Spleen (tissue), 11 donors: Measurements from ENCODE around the gene HPSE2. TPM values are rescaled to one million over a fixed set of nuclear protein-coding genes. Genes with fewer than 3 reads are reported as not detected.

Source experiments
- DNase-seq: peaks from one replicate; pipeline ENCODE4 v3.0.0-alpha.2; 2020
- H3K27ac ChIP-seq, 8 donors: fragments of 200-600 bp; sonication (generic) in 7 of 8; 1 replicate in 4 of 8; 2 replicates in 4 of 8; pipeline versions ENCODE4 v1.5.0 to v1.8.0; 2016 to 2021; ENCODE audit warnings: inconsistent platforms in 4 of 8, mild to moderate bottlenecking in 4 of 8, moderate library complexity in 1 of 8
- H3K27me3 ChIP-seq, 7 donors: fragments of 200-600 bp; sonication (generic) in 6 of 7; replicated peaks in 1 of 7; 1 replicate in 4 of 7; 2 replicates in 3 of 7; pipeline versions ENCODE4 v1.5.0 to v1.8.0; 2016 to 2021; ENCODE audit warnings: inconsistent platforms in 3 of 7, mild to moderate bottlenecking in 1 of 7
- H3K36me3 ChIP-seq, 6 donors: fragments of 200-600 bp; sonication (generic) in 5 of 6; 1 replicate in 4 of 6; 2 replicates in 2 of 6; pipeline versions ENCODE4 v1.5.0 to v1.8.0; 2016 to 2021; ENCODE audit warnings: inconsistent platforms in 2 of 6
- H3K4me1 ChIP-seq, 6 donors: fragments of 200-600 bp; sonication (generic) in 5 of 6; 1 replicate in 3 of 6; 2 replicates in 3 of 6; pipeline versions ENCODE4 v1.5.0 to v1.8.0; 2016 to 2021; ENCODE audit warnings: inconsistent platforms in 3 of 6
- H3K4me3 ChIP-seq, 8 donors: fragments of 200-600 bp; sonication (generic) in 7 of 8; 1 replicate in 4 of 8; 2 replicates in 4 of 8; pipeline versions ENCODE4 v1.5.0 to v1.8.0; 2016 to 2021; ENCODE audit warnings: inconsistent platforms in 4 of 8, mild to moderate bottlenecking in 4 of 8, moderate library complexity in 2 of 8
- H3K9me3 ChIP-seq, 8 donors: fragments of 200-600 bp; sonication (generic) in 7 of 8; 1 replicate in 4 of 8; 2 replicates in 4 of 8; pipeline versions ENCODE4 v1.5.0 to v1.8.0; 2016 to 2021; ENCODE audit warnings: inconsistent platforms in 4 of 8
- POLR2A ChIP-seq, 3 donors: fragments of 450-650 bp; IDR thresholded peaks; one replicate each; pipeline ENCODE4 v1.5.1; 2017; ENCODE audit warnings: antibody characterized with exemption in 3 of 3, mild to moderate bottlenecking in 1 of 3
- POLR2AphosphoS5 ChIP-seq, 3 donors: sonication (generic); formaldehyde crosslinking; IDR thresholded peaks; one replicate each; pipeline ENCODE4 v1.5.1; 2017; ENCODE audit warnings: antibody characterized with exemption in 3 of 3
- WGBS, 5 donors: extraction: QIAGEN DNeasy Blood & Tissue Kit in 3 of 5; methylation state at CpG; one replicate each; pipeline versions ENCODE4 v1.1.5 to v1.1.7; 2013 to 2018; 5-methylcytosine and 5-hydroxymethylcytosine counted together
- intact Hi-C: fragments of 100-400 bp; cut with DNase I; formaldehyde crosslinking; loops from one replicate; pipeline ENCODE4 v1.15.0; 2023; ENCODE audit warnings: low total_unique reads
- polyA plus RNA-seq, 3 donors: library from polyadenylated mRNA; stranded (reverse); fragments of 200-250 nt; gene quantifications; one replicate each; pipeline ENCODE4 v1.2.1, GENCODE V29; 2013
- total RNA-seq, 7 donors: library from RNA; depleted of rRNA in 3 of 7; stranded (reverse); fragments of >200 nt in 3 of 7; fragmentation: NEBNext Ultra II Directional in 4 of 7; extraction: Animal tissue kit (Norgen Biotek cat#: 25700) in 4 of 7; gene quantifications; one replicate each; pipeline versions ENCODE4 v1.1.0 to v1.2.1, GENCODE V29; 2016 to 2021
- TF ChIP-seq, protein P1 (sequence below), 11 experiments: fragments of 200-600 bp in 7 of 11; fragments of 450-650 bp in 4 of 11; sonication (generic) in 4 of 11; IDR thresholded peaks in 8 of 11; conservative IDR thresholded peaks in 3 of 11; 1 replicate in 7 of 11; 2 replicates in 4 of 11; pipeline versions ENCODE4 v1.4.0 to v1.8.0; 2016 to 2021; ENCODE audit warnings: antibody characterized with exemption in 11 of 11, inconsistent platforms in 4 of 11, mild to moderate bottlenecking in 1 of 11
- donor health status: healthy with polysubstance abuse.
- donor health status: DM: no; HTN: no; CAD: no; lungs with moderate emphysema.
- donor health status: DM: no; HTN: no; CAD: no.
- donor health status: Bipolar disorder and iron deficiency.
- donor health status: healthy.
- donor health status: DM: no; HTN: no; CAD: no.
- donor health status: DM: yes; HTN: yes; CAD: no.

The HPSE2 gene
- total and polyA plus RNA-seq, 10 donors: 0.02 to 0.64 (median 0.03) TPM; not detected in 5

DNA sequence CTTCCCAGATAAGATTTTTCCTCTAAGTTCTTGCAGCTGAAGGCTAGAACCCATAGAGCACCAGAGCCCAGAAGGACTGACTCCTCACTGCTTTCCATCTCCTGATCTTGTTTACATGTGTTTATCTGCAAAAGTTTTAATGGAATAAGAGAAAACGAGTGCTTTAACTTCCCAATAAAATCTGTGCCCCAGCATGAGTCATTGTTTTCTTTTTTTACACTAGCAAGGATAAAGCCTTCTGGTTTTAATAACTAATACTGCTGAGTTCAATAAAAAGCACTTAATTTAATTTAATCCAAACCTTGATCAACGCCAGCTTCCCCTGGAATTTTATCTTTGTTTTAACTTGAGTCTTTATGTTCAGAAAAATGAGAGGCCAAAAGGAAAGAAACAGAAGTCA lies 227.6 kb downstream of the HPSE2 start:
- H3K27ac ChIP-seq: no peak overlapping the region
- H3K4me3 ChIP-seq: no peak overlapping the region
- DNase-seq: no peak
- 46 to 64% (median 62%) methylated on average over 2 of the region's 2 CpGs for WGBS, 5 donors
- H3K4me1 ChIP-seq: no peaks in the 10 kb centered on the region
- intact Hi-C loops: no loop called here
- peaks cover 0 to 5% (median 0%) of the 10 kb centered on the region in 7 donors for H3K27me3 ChIP-seq
- TF ChIP-seq POLR2A (IDR thresholded peaks at IDR 0.05) (no peak), POLR2AphosphoS5 (IDR thresholded peaks at IDR 0.05) (no peak)
- TF ChIP-seq, protein P1, sequence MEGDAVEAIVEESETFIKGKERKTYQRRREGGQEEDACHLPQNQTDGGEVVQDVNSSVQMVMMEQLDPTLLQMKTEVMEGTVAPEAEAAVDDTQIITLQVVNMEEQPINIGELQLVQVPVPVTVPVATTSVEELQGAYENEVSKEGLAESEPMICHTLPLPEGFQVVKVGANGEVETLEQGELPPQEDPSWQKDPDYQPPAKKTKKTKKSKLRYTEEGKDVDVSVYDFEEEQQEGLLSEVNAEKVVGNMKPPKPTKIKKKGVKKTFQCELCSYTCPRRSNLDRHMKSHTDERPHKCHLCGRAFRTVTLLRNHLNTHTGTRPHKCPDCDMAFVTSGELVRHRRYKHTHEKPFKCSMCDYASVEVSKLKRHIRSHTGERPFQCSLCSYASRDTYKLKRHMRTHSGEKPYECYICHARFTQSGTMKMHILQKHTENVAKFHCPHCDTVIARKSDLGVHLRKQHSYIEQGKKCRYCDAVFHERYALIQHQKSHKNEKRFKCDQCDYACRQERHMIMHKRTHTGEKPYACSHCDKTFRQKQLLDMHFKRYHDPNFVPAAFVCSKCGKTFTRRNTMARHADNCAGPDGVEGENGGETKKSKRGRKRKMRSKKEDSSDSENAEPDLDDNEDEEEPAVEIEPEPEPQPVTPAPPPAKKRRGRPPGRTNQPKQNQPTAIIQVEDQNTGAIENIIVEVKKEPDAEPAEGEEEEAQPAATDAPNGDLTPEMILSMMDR (IDR thresholded peaks at IDR 0.05 in 8 of 11, conservative IDR thresholded peaks at IDR 0.05 in 3 of 11): no peak
- no peaks in the 10 kb centered on the region for H3K36me3 ChIP-seq
- H3K9me3 ChIP-seq: peaks cover 7 to 42% (median 36%) of the 10 kb centered on the region in 8 donors

DNA sequence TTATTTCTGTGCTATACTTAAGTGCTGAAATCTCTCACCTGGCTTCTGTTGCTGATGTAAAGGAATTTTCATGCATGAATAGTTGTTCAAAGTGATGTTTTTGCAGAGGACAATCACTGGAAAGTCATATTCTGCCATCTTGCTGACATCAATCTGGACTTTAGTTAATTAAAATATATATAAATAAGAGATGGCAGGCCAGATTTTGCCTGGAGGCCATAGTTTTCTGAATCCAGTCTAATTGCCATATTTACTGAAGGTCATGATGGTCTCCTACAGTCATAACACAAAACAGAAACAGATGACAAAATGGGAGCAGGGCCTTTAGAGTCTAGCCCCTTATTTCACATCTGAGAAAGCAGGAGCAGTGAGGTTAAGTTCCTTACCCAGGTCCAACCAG lies 228.2 kb downstream of the HPSE2 start:
- Histone ChIP-seq H3K27ac (no peak overlapping the region), H3K9me3 (peaks cover 7 to 46% (median 37%) of the 10 kb centered on the region in 8 donors), H3K4me3 (no peak overlapping the region), H3K36me3 (no peaks in the 10 kb centered on the region), H3K27me3 (peaks cover 0 to 5% (median 0%) of the 10 kb centered on the region in 7 donors), H3K4me1 (no peaks in the 10 kb centered on the region)
- intact Hi-C loops: no loop called here
- DNase-seq: no peak
- TF ChIP-seq POLR2A (IDR thresholded peaks at IDR 0.05) (no peak), POLR2AphosphoS5 (IDR thresholded peaks at IDR 0.05) (no peak)
- TF ChIP-seq, protein P1 (IDR thresholded peaks at IDR 0.05 in 8 of 11, conservative IDR thresholded peaks at IDR 0.05 in 3 of 11): no peak

DNA sequence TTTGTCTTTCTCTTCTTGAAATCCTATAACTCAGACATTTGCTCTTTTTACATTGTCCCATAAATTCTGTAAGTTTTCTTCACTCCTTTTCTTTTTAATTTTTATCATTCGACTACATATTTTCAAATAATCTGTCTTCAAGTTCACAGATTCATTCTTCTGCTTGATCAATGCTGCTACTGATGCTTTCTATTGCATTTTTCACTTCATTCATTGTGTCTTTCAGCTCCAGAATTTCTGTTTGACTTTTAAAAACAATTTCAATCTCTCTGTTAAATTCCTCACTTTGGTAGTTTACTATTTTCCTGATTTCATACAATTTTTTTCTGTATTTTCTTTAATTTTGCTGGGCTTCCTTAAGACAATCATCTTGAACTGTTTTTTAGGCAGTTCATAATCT lies 230.4 kb downstream of the HPSE2 start:
- no peak overlapping the region for H3K27ac ChIP-seq
- intact Hi-C loops: no loop called here
- H3K9me3 ChIP-seq: peaks cover 7 to 51% (median 37%) of the 10 kb centered on the region in 8 donors
- no peaks in the 10 kb centered on the region for H3K4me1 ChIP-seq
- WGBS, 5 donors: 76 to 88% (median 85%) methylated on average over 1 of the region's 1 CpG
- no peak for DNase-seq
- no peaks in the 10 kb centered on the region for H3K36me3 ChIP-seq
- TF ChIP-seq, protein P1 (IDR thresholded peaks at IDR 0.05 in 8 of 11, conservative IDR thresholded peaks at IDR 0.05 in 3 of 11): no peak
- TF ChIP-seq POLR2AphosphoS5 (IDR thresholded peaks at IDR 0.05) (no peak), POLR2A (IDR thresholded peaks at IDR 0.05) (no peak)
- no peak overlapping the region for H3K4me3 ChIP-seq
- no peaks in the 10 kb centered on the region for H3K27me3 ChIP-seq

DNA sequence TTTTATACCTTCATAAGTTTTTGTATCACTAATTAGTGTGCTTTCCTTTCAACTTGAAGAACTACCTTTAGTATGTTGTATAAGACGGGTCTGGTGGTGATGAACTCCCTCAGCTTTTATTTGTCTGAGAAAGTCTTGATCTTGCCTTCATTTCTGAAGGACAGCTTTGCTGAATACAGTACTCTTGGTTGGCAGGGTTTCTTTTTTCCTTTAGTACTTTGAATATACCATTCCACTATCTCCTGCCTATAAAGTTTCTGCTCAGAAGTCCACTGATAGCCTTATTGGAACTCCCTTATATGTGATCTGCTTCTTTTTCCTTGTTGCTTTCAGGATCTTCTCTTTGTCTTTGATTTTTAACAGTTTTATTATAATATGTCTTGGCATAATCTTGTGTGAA lies 230.9 kb downstream of the HPSE2 start:
- 65 to 97% (median 83%) methylated on average over 1 of the region's 1 CpG for WGBS, 5 donors
- H3K4me3 ChIP-seq: no peak overlapping the region
- H3K27me3 ChIP-seq: no peaks in the 10 kb centered on the region
- no peak overlapping the region for H3K27ac ChIP-seq
- no peak for DNase-seq
- no peaks in the 10 kb centered on the region for H3K4me1 ChIP-seq
- no peaks in the 10 kb centered on the region for H3K36me3 ChIP-seq
- intact Hi-C loops: no loop called here
- H3K9me3 ChIP-seq: peaks cover 7 to 51% (median 37%) of the 10 kb centered on the region in 8 donors
- TF ChIP-seq, protein P1 (IDR thresholded peaks at IDR 0.05 in 8 of 11, conservative IDR thresholded peaks at IDR 0.05 in 3 of 11): no peak
- TF ChIP-seq POLR2A (IDR thresholded peaks at IDR 0.05): no peak
- no peak for TF ChIP-seq POLR2AphosphoS5 (IDR thresholded peaks at IDR 0.05)
